ENCODE results near the gene PTPN4. TPM values are rescaled to one million over a fixed set of nuclear protein-coding genes. Genes with fewer than 3 reads are reported as not detected.
"Not testable (repeated sequence)": the region's sequence is repeated elsewhere in the genome, so short reads cannot be mapped to it uniquely, and the experiment has no call there.

The PTPN4 gene
- total and polyA plus RNA-seq, 8 donors: 22.0 to 48.4 (median 28.9) TPM

DNA sequence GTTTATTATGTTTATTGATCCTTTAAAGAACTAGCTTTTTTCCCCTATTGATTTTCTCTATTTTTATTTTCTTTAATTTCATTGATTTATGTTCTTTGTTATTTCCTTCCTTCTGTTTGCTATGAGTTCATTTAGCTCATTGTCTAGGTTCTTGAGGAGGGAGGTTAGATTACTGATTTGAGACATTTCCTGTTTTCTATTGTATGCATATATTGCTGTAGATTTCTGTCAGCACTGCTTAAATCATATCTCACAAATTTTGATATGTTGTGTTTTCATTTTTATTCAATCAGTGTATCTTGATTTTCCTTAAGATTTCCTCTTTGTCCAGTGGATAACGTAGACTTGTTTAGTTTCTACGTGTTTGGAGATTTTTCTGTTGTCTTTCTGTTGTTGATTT is 43.4 kb downstream of the PTPN4 start:
- ATAC-seq: no peak
- Histone ChIP-seq H3K27me3 (no peaks in the 10 kb centered on the region), H3K27ac (no peak overlapping the region), H3K4me3 (no peak overlapping the region), H3K9me3 (peaks cover 0 to 4% of the 10 kb centered on the region in 2 donors), H3K4me1 (no peaks in the 10 kb centered on the region), H3K36me3 (no peaks in the 10 kb centered on the region)
- no peak for DNase-seq
- TF ChIP-seq, protein P1, sequence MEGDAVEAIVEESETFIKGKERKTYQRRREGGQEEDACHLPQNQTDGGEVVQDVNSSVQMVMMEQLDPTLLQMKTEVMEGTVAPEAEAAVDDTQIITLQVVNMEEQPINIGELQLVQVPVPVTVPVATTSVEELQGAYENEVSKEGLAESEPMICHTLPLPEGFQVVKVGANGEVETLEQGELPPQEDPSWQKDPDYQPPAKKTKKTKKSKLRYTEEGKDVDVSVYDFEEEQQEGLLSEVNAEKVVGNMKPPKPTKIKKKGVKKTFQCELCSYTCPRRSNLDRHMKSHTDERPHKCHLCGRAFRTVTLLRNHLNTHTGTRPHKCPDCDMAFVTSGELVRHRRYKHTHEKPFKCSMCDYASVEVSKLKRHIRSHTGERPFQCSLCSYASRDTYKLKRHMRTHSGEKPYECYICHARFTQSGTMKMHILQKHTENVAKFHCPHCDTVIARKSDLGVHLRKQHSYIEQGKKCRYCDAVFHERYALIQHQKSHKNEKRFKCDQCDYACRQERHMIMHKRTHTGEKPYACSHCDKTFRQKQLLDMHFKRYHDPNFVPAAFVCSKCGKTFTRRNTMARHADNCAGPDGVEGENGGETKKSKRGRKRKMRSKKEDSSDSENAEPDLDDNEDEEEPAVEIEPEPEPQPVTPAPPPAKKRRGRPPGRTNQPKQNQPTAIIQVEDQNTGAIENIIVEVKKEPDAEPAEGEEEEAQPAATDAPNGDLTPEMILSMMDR (IDR thresholded peaks at IDR 0.05): no peak
- intact Hi-C loops (cut with DNase I): no loop called here

DNA sequence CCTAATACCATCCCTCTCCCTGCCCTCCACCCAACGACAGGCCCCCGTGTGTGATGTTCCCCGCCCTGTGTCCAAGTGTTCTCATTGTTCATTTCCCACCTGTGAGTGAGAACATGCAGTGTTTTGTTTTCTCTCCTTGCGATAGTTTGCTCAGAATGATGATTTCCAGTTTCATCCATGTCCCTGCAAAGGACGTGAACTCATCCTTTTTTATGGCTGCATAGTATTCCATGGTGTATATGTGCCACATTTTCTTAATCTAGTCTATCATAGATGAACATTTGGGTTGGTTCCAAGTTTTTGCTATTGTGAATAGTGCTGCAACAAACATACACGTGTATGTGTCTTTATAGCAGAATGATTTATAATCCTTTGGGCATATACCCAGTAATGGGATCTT is 44.7 kb downstream of the PTPN4 start:
- ATAC-seq; H3K9me3 ChIP-seq; H3K27me3 ChIP-seq; H3K4me1 ChIP-seq; H3K4me3 ChIP-seq; DNase-seq; intact Hi-C loops (cut with DNase I); H3K27ac ChIP-seq; H3K36me3 ChIP-seq: not testable (repeated sequence)

DNA sequence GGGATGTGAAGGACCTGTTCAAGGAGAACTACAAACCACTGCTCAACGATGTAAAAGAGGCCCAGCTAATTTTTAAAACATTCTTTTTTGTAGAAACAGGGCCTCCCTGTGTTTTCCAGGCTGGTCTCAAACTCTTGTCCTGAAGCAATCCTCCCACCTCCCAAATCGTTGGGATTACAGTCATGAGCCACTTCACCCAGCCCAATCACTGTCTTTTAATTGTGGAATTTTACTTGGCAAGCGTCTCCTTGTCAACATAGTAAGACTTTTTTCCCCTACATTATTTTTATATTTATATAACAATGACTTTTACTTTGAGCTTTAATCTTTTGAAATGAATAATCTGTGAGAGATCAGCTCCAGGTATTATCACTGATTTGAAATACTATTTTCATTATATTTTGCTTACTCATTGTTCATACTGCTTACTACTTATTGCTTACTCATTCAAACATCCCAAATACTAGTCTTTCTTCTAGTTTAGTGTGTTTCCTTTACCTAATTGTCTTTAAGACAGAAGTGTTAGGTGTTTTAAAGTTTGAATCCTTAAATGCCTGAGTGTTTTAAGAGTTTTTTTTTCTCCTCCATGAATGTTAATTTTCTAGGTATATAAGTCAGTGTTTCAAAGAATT is 48.9 kb downstream of the PTPN4 start:
- peaks cover 0 to 4% of the 10 kb centered on the region in 2 donors for H3K9me3 ChIP-seq
- intact Hi-C loops (cut with DNase I): no loop called here
- DNase-seq: no peak
- H3K4me3 ChIP-seq: no peak overlapping the region
- H3K4me1 ChIP-seq: peaks cover 7 to 8% of the 10 kb centered on the region in 2 donors
- H3K27me3 ChIP-seq: no peaks in the 10 kb centered on the region
- H3K36me3 ChIP-seq: peaks cover 0 to 5% of the 10 kb centered on the region in 2 donors
- no peak overlapping the region for H3K27ac ChIP-seq
- no peak for ATAC-seq
- TF ChIP-seq, protein P1 (IDR thresholded peaks at IDR 0.05): no peak

DNA sequence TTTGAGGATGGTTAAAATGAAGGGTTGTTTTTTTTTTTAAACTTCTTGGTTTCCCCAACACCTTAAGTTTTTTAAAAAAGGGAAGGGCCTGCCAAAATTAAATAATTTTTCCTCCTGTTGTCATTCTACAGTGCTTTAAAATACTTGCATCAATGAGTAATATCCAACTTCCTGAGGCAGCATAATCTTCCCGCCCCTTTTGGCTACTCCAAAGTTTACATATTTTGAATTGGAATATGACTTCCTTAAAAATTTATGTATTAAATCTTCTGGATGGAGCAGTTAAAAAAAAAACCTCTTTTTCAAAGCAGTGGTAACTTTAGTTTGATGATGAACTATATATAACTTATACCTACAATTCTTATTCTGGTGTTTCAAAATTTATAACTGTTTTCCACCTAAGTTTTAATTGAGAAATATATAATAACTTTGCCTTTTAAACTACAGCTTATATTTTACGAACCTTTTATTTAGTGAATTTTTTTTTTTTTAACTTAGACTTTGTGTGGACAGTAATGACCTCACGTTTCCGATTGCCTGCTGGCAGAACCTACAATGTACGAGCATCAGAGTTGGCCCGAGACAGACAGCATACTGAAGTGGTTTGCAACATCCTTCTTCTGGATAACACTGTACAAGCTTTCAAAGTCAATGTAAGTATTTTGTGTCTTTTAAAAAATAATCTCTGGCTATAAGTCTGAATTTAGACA is 49.8 kb downstream of the PTPN4 start:
- Histone ChIP-seq H3K36me3 (peaks cover 0 to 5% of the 10 kb centered on the region in 2 donors), H3K27me3 (no peaks in the 10 kb centered on the region), H3K4me3 (no peak overlapping the region), H3K4me1 (peaks cover 7 to 8% of the 10 kb centered on the region in 2 donors), H3K9me3 (peaks cover 0 to 4% of the 10 kb centered on the region in 2 donors), H3K27ac (no peak overlapping the region)
- TF ChIP-seq, protein P1 (IDR thresholded peaks at IDR 0.05): no peak
- peak; percentile 60 for ATAC-seq
- intact Hi-C loops (cut with DNase I): no loop called here
- DNase-seq: peak in 1 of 4 donors; percentile 65

DNA sequence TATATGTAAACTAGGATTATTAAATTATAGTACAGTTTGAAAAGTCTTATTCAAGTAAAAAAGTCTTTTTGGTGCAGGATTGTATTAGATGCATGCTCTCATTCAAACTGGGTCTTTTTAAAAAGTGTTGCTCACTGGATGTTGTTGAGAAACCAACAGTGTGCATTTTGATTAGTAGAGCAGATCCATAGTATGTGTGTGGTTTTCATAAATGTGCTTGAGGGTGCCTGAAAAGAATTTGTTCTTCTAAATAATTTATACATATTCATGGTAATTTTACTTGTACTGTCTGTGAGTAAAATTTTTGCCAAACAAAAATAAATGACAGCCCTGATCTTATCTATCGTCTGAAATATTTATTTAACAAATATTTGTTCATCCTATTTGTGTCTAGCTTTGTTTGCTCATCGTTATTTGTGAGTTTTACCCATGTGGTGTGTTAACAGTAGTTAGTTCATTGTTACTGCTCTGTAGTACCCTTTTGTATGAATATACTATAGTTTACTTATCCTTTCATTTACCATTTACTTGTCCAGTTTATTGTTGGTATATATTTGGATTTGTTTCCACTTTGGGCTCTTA is 50.4 kb downstream of the PTPN4 start:
- H3K9me3 ChIP-seq: peaks cover 0 to 4% of the 10 kb centered on the region in 2 donors
- no peak for ATAC-seq
- no peak for DNase-seq
- H3K4me1 ChIP-seq: peaks cover 7 to 8% of the 10 kb centered on the region in 2 donors
- intact Hi-C loops (cut with DNase I): no loop called here
- H3K27me3 ChIP-seq: no peaks in the 10 kb centered on the region
- H3K4me3 ChIP-seq: no peak overlapping the region
- no peak overlapping the region for H3K27ac ChIP-seq
- H3K36me3 ChIP-seq: peaks cover 0 to 5% of the 10 kb centered on the region in 2 donors
- TF ChIP-seq, protein P1 (IDR thresholded peaks at IDR 0.05): no peak

Data from left lung (tissue), 10 donors.